Mucosa of gallbladder (tissue), 1 donor: ENCODE measurements around the gene ZNF680. TPM values are rescaled to one million over a fixed set of nuclear protein-coding genes. Genes with fewer than 3 reads are reported as not detected.
"Not testable (repeated sequence)": the region's sequence is repeated elsewhere in the genome, so short reads cannot be mapped to it uniquely, and the experiment has no call there.

ENCODE experiments used
- DNase-seq: peaks from one replicate; pipeline ENCODE4 v3.0.0-alpha.2; 2020; ENCODE audit warnings: low spot score
- total RNA-seq: library from RNA; stranded (reverse); gene quantifications from one replicate; pipeline ENCODE4 v1.2.1, GENCODE V29; 2021
- donor health status: DM: no; HTN: no; CAD: no.

Gene ZNF680
- total RNA-seq, 1 donor from 2014 or later: 18.2 TPM

GRCh38 chr7:64555046-64555445 lies 7.8 kb downstream of the ZNF680 start:
- DNase-seq: no peak

GRCh38 chr7:64554188-64554587 lies 8.7 kb downstream of the ZNF680 start:
- not testable (repeated sequence) for DNase-seq

- no peak for DNase-seq
These were observed 11.3 kb downstream of the ZNF680 start for GRCh38 chr7:64551375-64552142.

GRCh38 chr7:64544010-64544409 lies 18.9 kb downstream of the ZNF680 start:
- DNase-seq: no peak

GRCh38 chr7:64541438-64542359 lies 21.2 kb downstream of the ZNF680 start:
- no peak for DNase-seq

- DNase-seq: no peak
These were observed 29.1 kb downstream of the ZNF680 start for GRCh38 chr7:64533756-64534155.

GRCh38 chr7:64528770-64529169 lies 34.1 kb downstream of the ZNF680 start:
- DNase-seq: no peak

GRCh38 chr7:64521409-64521984 lies 41.4 kb downstream of the ZNF680 start:
- DNase-seq: no peak

- DNase-seq: no peak
These were observed 46.4 kb downstream of the ZNF680 start for GRCh38 chr7:64516451-64516850.

GRCh38 chr7:64515781-64516180 lies 47.1 kb downstream of the ZNF680 start:
- DNase-seq: no peak

- no peak for DNase-seq
These were observed 47.5 kb downstream of the ZNF680 start for GRCh38 chr7:64515330-64515729.

GRCh38 chr7:64509583-64509982 lies 53.3 kb downstream of the ZNF680 start:
- no peak for DNase-seq

GRCh38 chr7:64504581-64505120 lies 58.2 kb downstream of the ZNF680 start:
- DNase-seq: no peak

GRCh38 chr7:64498270-64498669 lies 64.6 kb downstream of the ZNF680 start:
- DNase-seq: no peak

GRCh38 chr7:64494912-64495461 lies 67.9 kb downstream of the ZNF680 start:
- DNase-seq: no peak

GRCh38 chr7:64485623-64486022 lies 77.2 kb downstream of the ZNF680 start:
- DNase-seq: no peak

Other genes starting within 250 kb of the ZNF680 start
- 32.4 TPM for gene ZNF736, start 249.1 kb downstream of the ZNF680 start, total RNA-seq
- gene ZNF107, start 103.1 kb upstream of the ZNF680 start, total RNA-seq: 6.6 TPM
- 7.5 TPM for gene ZNF138, start 231.4 kb upstream of the ZNF680 start, total RNA-seq